ENCODE measurements around the gene NUDCD3.
"Not testable (repeated sequence)": the region's sequence is repeated elsewhere in the genome, so short reads cannot be mapped to it uniquely, and the experiment has no call there.

Gene NUDCD3

GRCh38 chr7:44455155-44455554 is 35.3 kb downstream of the NUDCD3 start:
- DNase-seq (ENCODE audit: low read depth, low spot score), result no peak
- no peak overlapping the region for H3K27ac ChIP-seq

- DNase-seq (ENCODE audit: low read depth, low spot score), result no peak
- no peak overlapping the region for H3K27ac ChIP-seq
These were observed 36.1 kb downstream of the NUDCD3 start for GRCh38 chr7:44454348-44454747.

GRCh38 chr7:44451123-44451522 is 39.3 kb downstream of the NUDCD3 start:
- no peak overlapping the region for H3K27ac ChIP-seq
- no peak for DNase-seq (ENCODE audit: low read depth, low spot score)

GRCh38 chr7:44449584-44449928 is 40.9 kb downstream of the NUDCD3 start:
- no peak for DNase-seq (ENCODE audit: low read depth, low spot score)
- H3K27ac ChIP-seq, result no peak overlapping the region

GRCh38 chr7:44448922-44449583 is 41.4 kb downstream of the NUDCD3 start:
- no peak for DNase-seq (ENCODE audit: low read depth, low spot score)
- H3K27ac ChIP-seq, result no peak overlapping the region

GRCh38 chr7:44447874-44448425 is 42.5 kb downstream of the NUDCD3 start:
- H3K27ac ChIP-seq, result no peak overlapping the region
- no peak for DNase-seq (ENCODE audit: low read depth, low spot score)

- no peak overlapping the region for H3K27ac ChIP-seq
- no peak for DNase-seq (ENCODE audit: low read depth, low spot score)
These were observed 44.3 kb downstream of the NUDCD3 start for GRCh38 chr7:44445986-44446671.

- H3K27ac ChIP-seq, result no peak overlapping the region
- DNase-seq (ENCODE audit: low read depth, low spot score), result no peak
These were observed 49.4 kb downstream of the NUDCD3 start for GRCh38 chr7:44441079-44441478.

- H3K27ac ChIP-seq, result no peak overlapping the region
- DNase-seq (ENCODE audit: low read depth, low spot score), result no peak
These were observed 49.8 kb downstream of the NUDCD3 start for GRCh38 chr7:44440577-44441078.

- no peak for DNase-seq (ENCODE audit: low read depth, low spot score)
These were observed 50.5 kb downstream of the NUDCD3 start for GRCh38 chr7:44439926-44440325.

GRCh38 chr7:44438816-44439215 is 51.6 kb downstream of the NUDCD3 start:
- DNase-seq (ENCODE audit: low read depth, low spot score), result no peak
- H3K27ac ChIP-seq, result no peak overlapping the region

More at GRCh38 chr7:44439926-44440325, 50.5 kb downstream of the NUDCD3 start:
- no peak overlapping the region for H3K27ac ChIP-seq

GRCh38 chr7:44434201-44434600 is 56.3 kb downstream of the NUDCD3 start:
- no peak for DNase-seq (ENCODE audit: low read depth, low spot score)
- no peak overlapping the region for H3K27ac ChIP-seq

- H3K27ac ChIP-seq, result no peak overlapping the region
- DNase-seq (ENCODE audit: low read depth, low spot score), result no peak
These were observed 57.0 kb downstream of the NUDCD3 start for GRCh38 chr7:44433255-44434022.

GRCh38 chr7:44432381-44432977 is 58.0 kb downstream of the NUDCD3 start:
- no peak overlapping the region for H3K27ac ChIP-seq
- DNase-seq (ENCODE audit: low read depth, low spot score), result no peak

- no peak overlapping the region for H3K27ac ChIP-seq
- DNase-seq (ENCODE audit: low read depth, low spot score), result no peak
These were observed 59.3 kb downstream of the NUDCD3 start for GRCh38 chr7:44431091-44431608.

- no peak overlapping the region for H3K27ac ChIP-seq
- DNase-seq (ENCODE audit: low read depth, low spot score), result no peak
These were observed 60.4 kb downstream of the NUDCD3 start for GRCh38 chr7:44430054-44430453.

- DNase-seq (ENCODE audit: low read depth, low spot score); H3K27ac ChIP-seq: not testable (repeated sequence)
These were observed 65.7 kb downstream of the NUDCD3 start for GRCh38 chr7:44424762-44425161.

- no peak overlapping the region for H3K27ac ChIP-seq
- DNase-seq (ENCODE audit: low read depth, low spot score), result no peak
These were observed 73.5 kb downstream of the NUDCD3 start for GRCh38 chr7:44416941-44417340.

- no peak for DNase-seq (ENCODE audit: low read depth, low spot score)
- peak overlapping the region; percentile 50 for H3K27ac ChIP-seq
These were observed 74.9 kb downstream of the NUDCD3 start for GRCh38 chr7:44415510-44415909.

GRCh38 chr7:44415047-44415446 is 75.4 kb downstream of the NUDCD3 start:
- peak overlapping the region; percentile 50 for H3K27ac ChIP-seq
- peak; percentile 6 for DNase-seq (ENCODE audit: low read depth, low spot score)
